ENCODE measurements around the gene PPEF1.
"Not testable (repeated sequence)": the region's sequence is repeated elsewhere in the genome, so short reads cannot be mapped to it uniquely, and the experiment has no call there.

The PPEF1 gene

DNA sequence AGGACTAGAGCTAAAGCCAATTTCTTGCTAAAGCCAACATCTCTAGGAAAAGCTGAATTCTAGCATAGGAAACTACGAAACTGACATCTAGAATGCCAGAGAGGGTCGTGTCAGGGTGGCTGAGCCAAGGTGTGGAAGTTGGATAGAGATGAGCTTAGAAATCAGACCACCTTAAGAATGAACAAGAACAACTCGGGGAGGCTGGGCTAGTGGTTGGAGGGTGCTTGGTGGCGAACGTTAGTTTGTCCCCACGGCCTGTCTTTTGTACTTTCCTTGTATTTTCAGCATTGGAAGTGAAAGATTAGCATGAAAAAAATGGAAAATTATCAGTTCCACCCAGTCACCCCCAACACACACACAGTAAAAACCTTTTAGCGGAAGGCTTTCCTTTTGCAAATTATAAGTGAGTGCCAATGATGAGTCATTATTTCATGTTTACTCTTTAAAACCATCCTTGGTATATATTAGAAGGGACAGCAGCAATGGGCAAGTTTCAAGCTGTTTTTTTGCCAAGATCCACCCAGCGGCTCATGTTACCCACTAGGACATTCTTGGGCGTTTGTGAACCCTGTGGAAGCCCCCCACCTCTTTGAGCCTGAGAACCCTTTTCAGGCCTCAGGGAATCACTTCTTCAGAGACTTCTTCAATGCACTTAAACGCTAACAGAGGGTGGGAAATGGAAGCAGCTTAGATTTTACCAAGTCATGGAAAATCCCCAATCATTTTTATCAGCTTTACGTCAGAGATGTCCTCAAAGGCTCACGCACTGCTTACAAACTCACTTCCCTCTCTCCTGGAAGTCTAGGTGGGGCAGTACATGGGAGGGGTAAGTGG, 4.9 kb upstream of the PPEF1 start:
- in situ Hi-C loops (cut with MboI; ENCODE audit: low sequenced_read_pairs): no loop called here

DNA sequence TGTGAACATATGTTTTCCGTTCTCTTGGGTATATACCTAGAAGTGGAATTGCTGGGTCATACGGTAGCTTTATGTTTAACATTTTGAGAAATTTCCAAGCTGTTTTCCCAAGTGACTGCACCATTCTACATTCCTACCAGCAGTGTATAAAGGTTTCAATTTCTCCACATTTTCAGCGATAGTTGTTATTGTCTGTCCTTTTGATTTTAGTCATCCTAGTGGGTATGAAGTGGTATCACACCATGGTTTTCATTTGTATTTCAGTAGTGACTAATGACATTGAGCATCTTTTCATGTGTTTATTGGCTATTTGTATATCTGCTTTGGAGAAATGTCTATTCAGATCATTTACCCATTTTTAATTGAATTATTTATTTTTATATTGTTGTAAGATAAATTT, 2.4 kb downstream of the PPEF1 start:
- in situ Hi-C loops (cut with MboI; ENCODE audit: low sequenced_read_pairs): no loop called here

DNA sequence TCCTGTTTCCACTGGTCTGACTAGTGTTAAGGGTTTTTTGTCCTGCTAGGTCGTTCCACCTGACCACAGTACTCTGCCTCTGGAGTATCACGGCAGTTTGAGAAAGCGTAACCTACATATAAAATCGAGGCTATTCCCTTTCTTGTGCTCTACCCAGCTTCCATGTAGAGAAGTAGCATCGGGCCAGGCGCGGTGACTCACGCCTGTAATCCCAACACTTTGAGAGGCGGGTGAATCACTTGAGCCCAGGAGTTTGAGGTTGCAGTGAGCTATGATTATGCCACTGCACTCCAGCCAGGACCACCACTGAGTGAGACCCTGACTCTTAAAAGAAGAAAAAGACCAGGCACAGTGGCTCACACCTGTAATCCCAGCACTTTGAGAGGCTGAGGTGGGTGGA, 7.5 kb downstream of the PPEF1 start:
- in situ Hi-C loops (cut with MboI; ENCODE audit: low sequenced_read_pairs): no loop called here

DNA sequence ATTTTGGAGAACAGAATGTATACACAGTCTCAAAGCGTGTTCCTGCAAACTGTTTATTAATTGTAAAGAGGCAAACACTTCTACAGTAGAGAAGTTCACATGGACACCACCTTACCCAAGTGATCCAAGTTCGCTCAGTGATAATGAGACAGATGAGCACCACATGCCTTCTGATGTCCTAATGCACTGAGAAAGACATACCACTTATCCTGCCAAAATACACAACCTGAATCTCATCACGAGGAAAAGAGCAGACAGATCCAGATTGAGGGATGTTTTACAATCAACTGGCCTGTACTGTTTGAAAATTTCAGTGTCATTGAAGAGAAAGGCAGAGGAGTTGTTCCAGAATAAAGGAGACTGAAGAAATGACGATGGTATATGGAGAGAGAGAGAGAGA, 12.4 kb downstream of the PPEF1 start:
- in situ Hi-C loops (cut with MboI; ENCODE audit: low sequenced_read_pairs): no loop called here

GRCh38 chrX:18721683-18722499, 14.4 kb downstream of the PPEF1 start:
- in situ Hi-C loops (cut with MboI; ENCODE audit: low sequenced_read_pairs): no loop called here

- in situ Hi-C loops (cut with MboI; ENCODE audit: low sequenced_read_pairs): no loop called here
These were observed 15.1 kb downstream of the PPEF1 start for GRCh38 chrX:18722500-18723071.

DNA sequence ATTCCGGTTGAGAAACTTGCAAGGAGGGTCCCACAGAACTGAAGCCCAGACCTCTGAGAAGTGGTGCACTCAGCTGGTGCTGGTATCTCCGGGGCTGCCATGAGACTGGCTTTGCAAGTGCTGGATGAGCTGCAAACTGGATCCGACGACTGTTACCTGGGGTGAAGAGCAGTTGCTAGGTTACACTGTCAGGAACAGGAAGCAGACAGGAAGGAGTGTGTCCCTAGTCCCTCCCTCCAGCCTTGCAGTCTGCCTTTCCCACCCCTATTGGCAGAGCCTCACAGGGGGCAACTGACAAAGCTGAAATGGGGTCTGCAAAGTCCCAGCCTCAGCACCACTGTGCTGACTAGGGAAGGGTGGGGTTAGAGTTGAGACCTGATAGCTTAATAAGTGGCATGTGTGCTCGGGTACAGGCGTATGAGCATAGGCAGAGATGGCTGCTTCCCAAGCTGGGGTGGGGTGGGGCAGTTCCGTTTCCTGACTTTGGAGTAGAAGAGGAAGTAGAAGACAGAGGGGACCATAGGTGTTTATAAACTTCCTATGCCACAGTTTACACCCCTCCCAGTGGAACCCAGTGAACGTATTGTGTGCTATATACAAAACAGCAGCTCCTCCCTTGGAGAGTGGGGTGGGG, 18.0 kb downstream of the PPEF1 start:
- in situ Hi-C loops (cut with MboI; ENCODE audit: low sequenced_read_pairs): no loop called here

- in situ Hi-C loops (cut with MboI; ENCODE audit: low sequenced_read_pairs): no loop called here
These were observed 25.8 kb downstream of the PPEF1 start for GRCh38 chrX:18733287-18733686.

GRCh38 chrX:18739609-18740008, 32.2 kb downstream of the PPEF1 start:
- in situ Hi-C loops (cut with MboI; ENCODE audit: low sequenced_read_pairs): not testable (repeated sequence)

GRCh38 chrX:18748499-18748898, 41.1 kb downstream of the PPEF1 start:
- in situ Hi-C loops (cut with MboI; ENCODE audit: low sequenced_read_pairs): no loop called here

DNA sequence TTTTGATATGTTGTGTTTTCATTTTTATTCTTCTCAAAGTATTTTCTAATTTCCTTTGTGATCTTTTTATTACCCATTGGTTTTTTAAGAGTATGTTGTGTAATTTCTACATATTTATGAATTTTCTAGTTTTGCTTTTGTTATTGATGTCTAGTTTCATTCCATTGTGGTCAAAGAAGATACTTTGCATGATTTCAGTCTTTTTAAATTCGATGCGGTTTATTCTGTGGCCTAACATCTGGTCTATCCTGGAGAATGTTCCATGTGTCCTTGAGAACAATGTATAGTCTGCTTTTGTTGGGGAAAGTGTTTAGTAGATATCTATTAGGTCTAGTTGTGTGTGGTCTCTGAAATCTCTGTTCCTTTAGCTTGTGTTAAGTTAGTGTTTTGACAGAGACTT, 46.2 kb downstream of the PPEF1 start:
- in situ Hi-C loops (cut with MboI; ENCODE audit: low sequenced_read_pairs): no loop called here

- in situ Hi-C loops (cut with MboI; ENCODE audit: low sequenced_read_pairs): no loop called here
These were observed 48.2 kb downstream of the PPEF1 start for GRCh38 chrX:18755651-18756050.

DNA sequence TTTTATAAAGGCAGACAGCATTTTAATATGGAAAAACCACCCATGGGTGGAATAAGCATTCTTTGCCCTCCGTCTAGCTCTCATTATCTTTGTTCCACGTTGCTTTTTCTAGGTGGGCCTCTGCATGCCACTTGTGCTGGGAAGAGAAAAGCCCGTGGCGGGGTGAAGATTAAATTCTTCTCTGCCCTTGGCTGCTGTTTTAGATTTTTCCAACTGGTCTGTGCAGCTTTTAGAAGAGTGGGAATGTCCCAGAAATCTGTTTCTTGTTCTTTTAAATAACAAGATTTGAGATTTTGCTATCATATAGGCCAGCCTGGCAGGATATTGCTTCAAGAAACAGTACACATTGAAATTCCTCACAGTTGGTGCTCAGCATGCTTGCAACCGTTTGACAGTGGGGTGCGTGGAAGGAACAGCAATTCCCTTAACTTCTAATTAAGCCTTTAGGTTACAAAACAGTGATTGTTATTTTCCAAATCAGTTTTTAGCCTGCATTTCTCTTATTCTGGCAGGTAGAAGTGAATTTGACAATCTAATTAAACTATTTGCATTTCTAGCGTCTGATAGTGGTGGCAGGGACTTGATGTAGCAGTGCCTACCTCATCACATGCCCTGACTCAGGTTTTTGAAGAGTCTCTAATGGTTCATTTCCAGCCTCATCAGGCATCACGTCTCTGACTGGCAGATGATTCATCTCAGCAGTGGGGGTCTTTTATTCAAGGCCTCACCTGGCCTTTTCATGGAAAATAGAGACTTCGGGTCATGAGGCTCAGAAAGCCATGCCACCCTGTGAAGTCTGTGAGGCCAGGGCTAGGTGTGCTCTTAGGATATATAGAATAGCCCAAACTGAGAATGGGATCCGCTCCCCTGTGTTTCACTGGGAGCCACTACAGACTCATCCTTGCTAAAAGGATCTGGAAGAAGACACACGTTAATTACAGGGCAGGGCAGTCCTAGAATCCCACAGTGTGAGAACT, 50.8 kb downstream of the PPEF1 start:
- in situ Hi-C loops (cut with MboI; ENCODE audit: low sequenced_read_pairs): no loop called here

DNA sequence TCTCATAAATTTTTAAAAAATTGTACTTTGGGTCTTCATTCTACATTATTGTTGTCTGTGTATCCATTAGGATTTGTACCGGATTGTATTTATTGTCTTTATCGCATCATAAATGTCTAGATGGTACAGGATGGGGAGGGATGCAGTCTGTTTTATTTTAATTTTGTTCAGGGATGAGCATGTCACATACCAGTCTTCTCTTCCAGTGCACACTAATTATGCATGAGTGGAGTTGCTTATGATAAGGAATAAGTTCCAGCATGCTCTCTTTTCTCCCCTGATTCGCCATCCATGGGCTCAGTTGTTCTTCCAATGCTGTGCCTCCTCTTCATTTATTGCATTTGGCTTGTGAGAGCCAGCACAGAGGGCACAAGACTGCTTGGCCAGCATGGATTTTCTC, 54.3 kb downstream of the PPEF1 start:
- in situ Hi-C loops (cut with MboI; ENCODE audit: low sequenced_read_pairs): no loop called here

DNA sequence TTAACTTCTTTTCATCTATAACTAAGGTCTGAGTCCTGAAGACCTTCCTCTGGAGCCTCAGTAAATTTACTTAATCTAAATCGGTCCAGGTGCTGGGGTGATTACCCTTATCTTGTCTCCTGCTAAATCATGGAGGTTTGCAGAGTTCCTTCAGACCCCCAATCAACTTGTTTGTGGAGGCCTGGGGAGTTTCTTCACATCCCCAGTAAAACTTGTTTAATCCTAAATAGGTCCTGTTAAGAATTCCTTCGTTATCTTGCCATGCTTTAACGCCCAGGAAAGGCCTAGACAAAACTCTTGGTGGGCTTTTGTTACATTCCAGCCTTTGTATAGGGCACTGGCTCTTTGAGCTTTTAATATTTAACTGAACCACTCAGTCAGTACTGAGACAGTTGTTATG, 55.7 kb downstream of the PPEF1 start:
- in situ Hi-C loops (cut with MboI; ENCODE audit: low sequenced_read_pairs): not testable (repeated sequence)

GRCh38 chrX:18769364-18769763, 61.9 kb downstream of the PPEF1 start:
- in situ Hi-C loops (cut with MboI; ENCODE audit: low sequenced_read_pairs): no loop called here

DNA sequence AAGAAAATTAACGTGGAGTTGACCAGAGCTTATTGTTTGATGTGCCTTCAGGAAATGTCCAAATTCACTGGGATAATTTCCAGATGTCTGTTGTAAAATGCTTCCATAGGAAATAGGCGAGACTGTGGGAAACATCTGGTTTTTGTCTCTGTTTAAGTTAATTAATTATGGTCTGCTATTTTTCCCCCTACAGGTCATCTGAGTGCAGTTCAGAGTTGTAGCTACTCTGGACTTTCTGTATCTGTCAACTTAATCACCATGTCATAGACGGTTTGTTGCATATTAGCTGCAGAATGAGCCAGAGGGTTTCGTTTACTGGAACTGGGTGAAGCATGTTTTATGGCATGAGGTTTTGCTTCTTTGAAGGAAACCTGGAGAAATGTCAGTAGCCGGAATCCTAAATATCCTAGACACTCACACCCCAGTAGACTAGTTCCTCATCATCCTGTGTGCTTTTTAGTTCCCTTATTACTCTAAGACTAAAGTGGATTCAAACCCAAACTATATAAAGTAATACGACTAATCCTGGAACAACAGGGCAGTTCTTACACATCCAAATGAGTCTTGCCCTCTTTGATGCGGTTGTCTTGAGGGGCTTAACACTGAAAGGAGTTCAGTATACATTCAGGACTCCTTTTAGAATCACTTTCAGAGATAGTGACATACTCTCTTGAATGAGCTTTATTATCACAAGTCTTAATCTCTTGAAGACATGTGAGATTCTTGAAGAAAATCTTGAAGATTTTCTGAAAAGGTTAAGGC, 62.5 kb downstream of the PPEF1 start:
- in situ Hi-C loops (cut with MboI; ENCODE audit: low sequenced_read_pairs): no loop called here

- in situ Hi-C loops (cut with MboI; ENCODE audit: low sequenced_read_pairs): no loop called here
These were observed 82.5 kb downstream of the PPEF1 start for GRCh38 chrX:18789916-18790315.

DNA sequence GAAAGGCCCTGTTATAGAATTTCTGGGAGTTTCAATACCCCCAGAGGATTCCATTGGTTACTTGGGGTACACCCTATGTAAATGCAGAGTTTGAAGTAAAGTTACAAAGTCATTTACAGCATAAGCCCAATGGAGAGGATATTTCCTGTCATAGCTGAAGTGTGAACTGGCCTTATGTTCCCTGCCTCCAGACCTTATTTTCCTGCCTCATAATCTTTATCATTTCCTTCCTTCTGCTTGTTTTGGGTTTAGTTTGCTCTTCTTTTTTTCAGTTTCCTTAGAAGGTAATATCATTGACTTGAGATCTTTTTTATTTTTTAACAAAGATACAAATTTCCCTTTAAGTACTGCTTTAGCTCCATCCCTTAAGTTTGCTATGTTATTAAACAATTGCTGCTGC, 85.4 kb downstream of the PPEF1 start:
- in situ Hi-C loops (cut with MboI; ENCODE audit: low sequenced_read_pairs): no loop called here

All from HL-60/S4 treated with retinoic acid at 250 ng/mL for 4 days and 3 days (cell line).